ENCODE results near the gene TLR4.

The TLR4 gene

DNA sequence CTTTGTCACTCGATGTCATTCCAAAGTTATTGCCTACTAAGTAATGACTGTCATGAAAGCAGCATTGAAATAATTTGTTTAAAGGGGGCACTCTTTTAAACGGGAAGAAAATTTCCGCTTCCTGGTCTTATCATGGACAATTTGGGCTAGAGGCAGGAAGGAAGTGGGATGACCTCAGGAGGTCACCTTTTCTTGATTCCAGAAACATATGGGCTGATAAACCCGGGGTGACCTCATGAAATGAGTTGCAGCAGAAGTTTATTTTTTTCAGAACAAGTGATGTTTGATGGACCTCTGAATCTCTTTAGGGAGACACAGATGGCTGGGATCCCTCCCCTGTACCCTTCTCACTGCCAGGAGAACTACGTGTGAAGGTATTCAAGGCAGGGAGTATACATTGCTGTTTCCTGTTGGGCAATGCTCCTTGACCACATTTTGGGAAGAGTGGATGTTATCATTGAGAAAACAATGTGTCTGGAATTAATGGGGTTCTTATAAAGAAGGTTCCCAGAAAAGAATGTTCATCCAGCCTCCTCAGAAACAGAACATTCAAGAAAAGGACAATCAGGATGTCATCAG is 11.3 kb downstream of the TLR4 start:
- DNase-seq: no peak

DNA sequence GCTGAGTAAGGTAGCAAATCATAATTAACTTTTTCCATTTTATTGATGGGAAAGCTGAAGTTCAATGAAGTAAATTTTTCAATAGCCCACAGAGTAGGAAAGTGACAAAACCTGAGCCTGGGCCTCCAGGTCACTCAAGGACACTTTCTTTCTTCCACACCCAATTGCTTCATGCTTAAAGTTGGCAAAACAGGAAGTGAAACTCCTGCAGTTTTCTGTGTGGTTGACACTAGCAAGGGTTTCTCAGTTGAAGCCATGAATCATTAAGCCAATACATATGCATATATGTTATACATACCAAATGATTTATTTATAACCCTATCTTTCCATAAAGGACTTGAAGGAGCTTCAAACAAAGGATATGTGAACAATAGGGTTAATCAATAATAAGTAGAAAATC is 13.9 kb downstream of the TLR4 start:
- DNase-seq: peak; percentile 81 to 95 (median 87)

- DNase-seq: peak in 2 of 4 experiments; percentile 44 to 47
Measured at GRCh38 chr9:117718701-117719100, 14.5 kb downstream of the TLR4 start.

- peak in 2 of 4 experiments; percentile 39 to 41 for DNase-seq
Measured at GRCh38 chr9:117719161-117719920, 15.1 kb downstream of the TLR4 start.

DNA sequence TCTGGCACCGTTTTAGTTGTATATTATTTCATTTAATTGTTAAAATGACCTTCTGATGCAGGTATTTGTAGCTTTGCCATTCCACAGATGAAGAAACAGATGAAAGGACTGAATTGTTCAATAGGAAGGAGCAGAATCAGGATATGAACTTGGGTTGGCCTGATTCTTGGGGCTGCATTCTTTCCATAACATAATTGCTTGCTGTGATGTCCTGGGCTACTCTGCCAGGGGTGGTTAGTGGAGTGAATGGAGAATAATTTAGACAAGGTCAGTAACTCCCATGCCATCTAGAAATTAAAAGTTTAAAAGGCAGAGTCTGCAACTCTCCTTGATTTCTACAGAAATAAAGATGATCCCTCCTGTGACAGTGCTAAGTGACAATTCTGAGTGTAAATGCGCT is 15.9 kb downstream of the TLR4 start:
- no peak for DNase-seq

DNA sequence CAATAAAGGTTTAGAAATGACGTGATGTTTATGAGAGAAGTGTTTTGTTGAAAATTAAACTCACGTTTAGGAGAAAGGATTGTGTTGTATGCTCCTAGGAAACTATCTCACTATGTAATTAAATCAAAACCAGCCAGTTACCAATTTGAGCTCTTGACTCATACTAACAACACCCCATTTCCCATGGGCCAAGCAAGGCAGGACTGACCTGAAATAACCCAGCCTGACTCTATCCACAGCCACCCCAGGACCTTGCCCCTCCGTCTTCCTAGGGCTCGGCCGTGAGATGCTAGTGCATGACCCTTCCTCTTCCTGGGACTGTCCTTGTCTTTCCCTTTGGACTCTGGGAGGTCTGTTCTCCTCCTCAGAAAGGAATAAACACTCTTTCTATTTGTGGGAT is 16.4 kb downstream of the TLR4 start:
- no peak for DNase-seq

GRCh38 chr9:117720987-117721386 is 16.8 kb downstream of the TLR4 start:
- DNase-seq: no peak

GRCh38 chr9:117722108-117722761 is 18.0 kb downstream of the TLR4 start:
- DNase-seq: no peak

DNA sequence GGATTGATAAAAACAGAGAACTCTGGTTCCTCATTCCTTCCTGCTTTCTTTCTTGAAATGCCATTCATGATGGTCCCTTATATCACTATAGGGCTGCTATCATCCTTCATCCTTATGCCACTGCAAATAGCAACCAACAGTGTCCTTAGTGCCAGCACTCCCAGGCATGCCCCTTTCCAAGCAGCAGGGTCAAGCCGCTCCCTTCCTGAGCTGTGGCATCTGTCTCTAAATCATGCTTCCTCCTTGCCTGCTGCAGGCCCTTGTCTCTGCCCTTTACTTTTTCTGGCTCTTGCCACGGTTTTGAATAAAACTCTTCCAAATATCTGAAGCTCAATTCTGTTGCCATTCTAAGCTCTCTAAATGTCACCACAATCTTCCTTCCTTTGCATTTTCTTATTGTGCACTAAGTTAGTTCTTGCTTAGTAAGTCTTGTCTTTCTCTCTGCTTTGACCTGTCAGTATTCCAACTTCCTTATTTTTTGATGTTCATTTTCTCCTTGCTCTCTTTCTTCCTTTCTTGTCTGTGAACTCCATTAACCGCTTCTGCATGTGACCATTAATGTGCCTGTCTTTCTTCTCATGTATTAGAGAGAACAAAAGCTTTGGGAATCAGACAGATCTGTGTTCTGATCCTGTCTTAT is 19.9 kb downstream of the TLR4 start:
- DNase-seq: peak in 3 of 4 experiments; percentile 50 to 63 (median 62)

DNA sequence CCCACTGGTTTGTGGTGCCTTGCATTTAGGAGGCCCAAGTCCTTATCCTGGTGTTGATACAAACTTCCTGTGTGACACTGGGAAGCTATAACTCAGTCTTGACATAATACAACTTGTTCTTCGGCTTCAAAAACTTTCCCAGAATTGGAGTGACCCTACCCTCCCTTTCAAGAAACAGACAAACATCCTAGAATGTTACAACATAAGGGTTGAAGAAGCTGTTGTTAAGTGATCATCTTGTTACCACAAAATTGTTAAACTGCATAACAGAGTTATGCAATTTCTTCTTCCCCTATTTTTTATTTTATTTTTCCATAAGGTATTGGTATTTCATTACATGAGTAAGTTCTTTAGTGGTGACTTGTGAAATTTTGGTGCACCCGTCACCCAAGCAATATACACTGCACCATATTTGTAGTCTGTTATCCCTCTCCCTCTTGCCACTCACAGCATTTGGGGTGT is 21.3 kb downstream of the TLR4 start:
- peak; percentile 40 to 86 (median 60) for DNase-seq

GRCh38 chr9:117729375-117729774 is 25.2 kb downstream of the TLR4 start:
- DNase-seq: no peak

DNA sequence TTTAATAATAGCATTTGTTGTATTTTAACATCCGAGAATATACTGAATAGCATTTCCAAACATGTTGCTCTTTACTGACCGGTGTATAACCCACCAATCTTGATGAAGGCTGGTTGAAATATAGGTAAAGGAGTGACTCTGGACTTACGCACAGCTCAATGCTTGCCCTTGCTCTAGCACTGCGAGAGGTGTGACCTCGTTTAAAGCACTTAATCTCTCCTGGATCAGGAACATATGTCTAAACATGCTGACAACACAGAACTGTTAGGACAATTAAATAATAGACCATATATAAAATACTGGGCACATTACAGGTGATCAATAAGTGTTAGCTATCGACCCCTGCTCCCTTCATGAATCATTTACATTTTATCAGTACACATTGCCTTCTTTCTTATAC is 28.3 kb downstream of the TLR4 start:
- no peak for DNase-seq

DNA sequence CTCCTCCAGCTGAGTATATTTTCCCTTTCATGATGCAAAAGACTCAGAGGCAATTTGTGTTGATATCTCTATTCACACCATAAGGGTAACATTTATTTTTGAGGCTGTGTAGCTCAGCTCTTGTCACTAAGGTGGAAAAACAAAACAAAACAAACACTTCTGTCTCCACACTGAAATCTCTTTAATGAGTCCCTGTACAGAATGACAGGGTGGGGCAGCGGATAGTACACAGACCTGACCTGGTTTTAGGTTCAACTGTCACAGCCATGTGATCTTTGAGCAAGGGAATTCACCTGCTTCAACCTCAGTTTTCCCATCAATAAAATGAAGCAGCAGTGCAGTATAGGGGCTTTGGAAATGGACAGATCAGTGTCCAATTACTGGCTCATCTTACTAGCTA is 29.3 kb downstream of the TLR4 start:
- no peak for DNase-seq

DNA sequence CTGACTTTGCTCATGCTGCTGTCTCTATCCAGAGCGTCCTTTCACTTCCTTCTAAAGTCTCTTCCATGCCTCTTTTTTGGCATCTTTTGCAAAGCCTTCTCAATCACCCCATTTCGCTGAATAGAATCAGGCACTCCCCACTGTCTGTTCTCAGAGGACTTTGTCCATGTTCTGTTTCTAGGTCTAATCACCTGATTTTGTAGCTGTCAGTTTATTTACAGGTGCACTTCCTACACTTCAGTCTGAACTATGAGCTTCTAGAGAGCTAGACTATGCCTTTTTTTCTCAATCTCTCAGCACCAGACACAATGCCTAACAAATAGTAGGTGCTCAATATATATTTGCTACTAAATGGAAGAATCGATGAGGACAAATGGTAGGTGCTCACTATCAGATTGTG is 29.9 kb downstream of the TLR4 start:
- DNase-seq: peak in 2 of 4 experiments; percentile 10 to 34

DNA sequence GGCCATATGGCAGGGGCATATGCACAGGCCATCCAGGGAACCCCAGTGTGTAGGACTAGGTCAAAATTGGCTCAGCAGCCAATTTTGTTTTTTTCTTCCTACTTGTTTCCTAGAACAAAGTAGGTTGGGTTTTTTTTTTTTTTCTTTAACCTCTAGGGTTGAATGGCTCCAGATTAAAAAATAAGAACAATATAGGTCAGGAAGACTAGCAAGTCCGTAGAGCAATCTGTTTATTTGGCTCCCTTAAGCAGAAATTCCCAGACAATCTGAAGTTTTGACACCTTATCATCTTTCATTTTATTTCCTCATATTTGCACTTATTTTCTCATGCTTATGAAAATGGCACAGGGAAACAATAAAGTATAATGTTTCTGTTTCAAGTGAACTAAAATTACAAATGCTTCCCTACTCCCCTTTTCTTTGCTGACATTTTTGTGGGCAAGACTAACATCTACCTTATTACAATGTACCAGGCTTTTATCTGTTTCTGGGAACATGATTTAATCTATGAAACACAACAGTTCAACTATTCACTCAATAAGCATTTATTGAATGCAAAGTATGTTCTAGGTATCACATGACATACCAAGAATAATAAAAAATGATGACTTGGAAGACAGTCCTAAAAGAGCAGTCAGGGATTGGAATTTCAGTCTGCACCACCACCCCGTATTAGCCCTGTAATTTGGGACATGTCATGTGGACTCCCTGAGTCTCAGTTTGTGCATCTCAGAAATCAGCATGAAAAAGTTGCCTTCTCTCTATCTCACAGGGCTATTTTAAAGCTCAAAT is 30.5 kb downstream of the TLR4 start:
- DNase-seq: no peak

GRCh38 chr9:117737721-117738226 is 33.6 kb downstream of the TLR4 start:
- no peak for DNase-seq

DNA sequence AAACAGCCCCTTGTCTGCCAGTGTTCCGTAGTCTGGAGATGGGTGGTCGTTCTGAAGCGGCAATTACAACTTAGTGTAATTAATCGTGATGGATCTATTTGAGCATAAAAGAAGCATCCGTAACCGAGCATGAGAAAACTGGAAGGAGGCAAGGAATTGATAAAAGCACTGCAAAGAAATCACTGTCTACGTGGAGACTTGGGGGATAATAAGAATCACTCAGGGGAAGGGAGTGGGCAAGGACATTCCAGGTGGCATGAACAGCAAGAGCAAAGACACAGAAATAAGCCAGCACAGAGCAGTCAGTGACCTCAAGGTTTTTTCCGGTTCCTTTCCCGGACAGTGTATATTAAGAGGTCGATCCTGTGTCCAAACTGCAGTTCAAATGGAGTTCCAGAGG is 35.0 kb downstream of the TLR4 start:
- DNase-seq: no peak

GRCh38 chr9:117739624-117740347 is 35.6 kb downstream of the TLR4 start:
- no peak for DNase-seq

GRCh38 chr9:117742131-117742530 is 37.9 kb downstream of the TLR4 start:
- no peak for DNase-seq

- peak in 1 of 4 experiments; percentile 34 for DNase-seq
Measured at GRCh38 chr9:117744369-117744768, 40.2 kb downstream of the TLR4 start.

- DNase-seq: peak; percentile 13 to 55 (median 46)
Measured at GRCh38 chr9:117744856-117745389, 40.7 kb downstream of the TLR4 start.

Data from suppressor macrophage (primary cell).